NK-92 (cell line): ENCODE measurements around the gene RSRC1.
"Not testable (repeated sequence)": the region's sequence is repeated elsewhere in the genome, so short reads cannot be mapped to it uniquely, and the experiment has no call there.

Source experiments
- DNase-seq: peaks from one replicate; lab custom pipeline; 2025; ENCODE audit not compliant: unreplicated experiment; lab: John Stamatoyannopoulos, UW

The RSRC1 gene, protein sequence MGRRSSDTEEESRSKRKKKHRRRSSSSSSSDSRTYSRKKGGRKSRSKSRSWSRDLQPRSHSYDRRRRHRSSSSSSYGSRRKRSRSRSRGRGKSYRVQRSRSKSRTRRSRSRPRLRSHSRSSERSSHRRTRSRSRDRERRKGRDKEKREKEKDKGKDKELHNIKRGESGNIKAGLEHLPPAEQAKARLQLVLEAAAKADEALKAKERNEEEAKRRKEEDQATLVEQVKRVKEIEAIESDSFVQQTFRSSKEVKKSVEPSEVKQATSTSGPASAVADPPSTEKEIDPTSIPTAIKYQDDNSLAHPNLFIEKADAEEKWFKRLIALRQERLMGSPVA

DNA sequence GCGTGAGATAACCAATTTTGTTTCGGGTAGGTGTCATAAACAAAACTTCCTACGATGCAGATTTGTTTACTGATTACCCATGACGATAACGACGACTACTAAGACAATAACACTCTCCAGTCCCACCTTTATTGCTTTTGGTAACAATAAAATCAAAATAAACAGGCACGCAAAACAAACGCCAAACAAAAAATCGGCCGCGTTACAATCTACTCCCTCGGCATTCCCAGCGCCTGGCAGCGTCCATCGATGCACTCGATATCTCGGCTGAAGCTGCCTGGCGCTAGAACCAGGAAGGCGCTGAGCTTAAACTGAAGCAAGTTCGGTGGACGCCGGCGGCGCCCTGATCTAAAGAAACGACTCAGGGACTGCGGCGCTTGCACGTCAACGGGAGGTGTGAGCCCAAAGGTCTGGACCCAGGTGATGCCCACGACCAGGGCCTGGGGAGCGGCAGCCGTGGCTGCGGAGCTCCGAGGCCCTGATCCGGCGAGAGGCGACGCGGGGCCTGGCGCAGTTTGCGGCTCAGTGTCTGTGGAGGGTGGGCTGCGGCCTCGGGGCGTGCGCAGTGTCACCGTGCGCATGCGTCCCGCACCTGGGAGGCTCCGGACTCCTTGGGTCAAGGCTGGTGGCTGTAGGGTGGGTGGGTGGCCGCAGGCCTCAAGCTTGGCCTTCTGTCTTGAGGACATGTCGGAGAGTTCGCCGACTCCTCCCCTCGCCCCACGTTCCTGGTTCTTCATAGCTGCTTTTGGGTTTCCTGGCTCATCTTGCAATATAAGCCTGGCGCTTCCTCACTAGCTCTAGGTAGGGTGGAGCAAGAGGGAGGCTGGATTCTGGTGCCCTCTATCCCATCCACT lies at the start of gene RSRC1:
TSS of gene RSRC1 (plus strand) at position 286 of the 854 bp plus-strand sequence. CDS start 12,016 bp downstream, outside the sequence.
- no peak for DNase-seq

DNA sequence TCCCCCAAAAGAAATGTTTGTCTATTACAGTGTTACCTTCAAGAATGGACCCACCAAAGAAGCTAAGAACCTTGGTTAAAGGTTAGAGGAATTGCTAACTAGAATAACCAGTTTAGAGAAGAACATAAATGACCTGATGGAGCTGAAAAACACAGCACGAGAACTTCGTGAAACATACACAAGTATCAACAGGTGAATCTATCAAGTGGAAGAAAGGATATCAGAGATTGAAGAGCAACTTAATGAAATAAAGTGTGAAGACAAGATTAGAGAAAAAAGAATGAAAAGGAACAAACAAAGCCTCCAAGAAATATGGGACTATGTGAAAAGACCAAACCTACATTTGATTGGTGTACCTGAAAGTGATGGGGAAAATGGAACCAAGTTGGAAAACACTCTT lies 44.3 kb upstream of the RSRC1 start:
- not testable (repeated sequence) for DNase-seq

DNA sequence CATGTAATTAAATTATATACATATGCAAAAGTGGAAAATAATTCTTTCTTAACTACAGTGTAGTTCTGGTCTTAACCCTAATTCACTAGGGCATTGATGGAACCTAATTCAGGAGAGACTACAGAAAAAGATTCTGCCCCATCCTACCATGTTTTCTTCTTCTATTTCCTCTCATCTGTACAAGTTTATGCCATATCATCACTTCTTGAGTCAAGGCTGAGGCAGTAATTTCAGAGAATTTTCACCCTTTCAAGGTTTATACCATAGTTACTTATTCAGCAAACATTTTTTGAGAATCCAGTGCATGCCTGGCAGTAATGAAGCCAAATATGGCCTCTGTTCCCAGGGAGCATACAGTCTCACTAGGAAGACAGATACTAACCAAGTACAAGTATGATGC lies 37.1 kb upstream of the RSRC1 start:
- no peak for DNase-seq

GRCh38 chr3:158074591-158074990 lies 35.3 kb upstream of the RSRC1 start:
- DNase-seq, result no peak

DNA sequence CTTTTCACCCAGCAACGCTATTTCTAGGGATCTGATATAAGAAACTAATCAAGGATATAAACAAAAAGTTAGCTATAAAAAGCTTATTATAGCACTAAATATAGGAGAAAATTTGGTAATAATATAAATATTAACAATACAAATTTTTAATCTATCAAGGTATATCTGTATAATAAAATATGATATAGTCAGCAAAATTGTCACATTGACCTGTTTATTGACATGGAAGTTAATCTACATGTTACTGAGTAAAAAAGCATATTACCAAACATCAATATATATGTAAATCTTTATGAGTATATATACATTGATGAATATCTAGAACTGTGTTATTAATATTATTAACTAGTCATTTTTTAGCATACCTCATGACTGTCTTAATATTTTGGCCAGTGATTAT lies 30.3 kb upstream of the RSRC1 start:
- DNase-seq, result no peak

GRCh38 chr3:158084651-158085050 lies 25.2 kb upstream of the RSRC1 start:
- no peak for DNase-seq

- DNase-seq, result no peak
These were observed 24.5 kb upstream of the RSRC1 start for GRCh38 chr3:158085358-158085757.

- DNase-seq, result no peak
These were observed 24.0 kb upstream of the RSRC1 start for GRCh38 chr3:158085931-158086330.

GRCh38 chr3:158086361-158086760 lies 23.5 kb upstream of the RSRC1 start:
- no peak for DNase-seq

- DNase-seq, result no peak
These were observed 23.1 kb upstream of the RSRC1 start for GRCh38 chr3:158086776-158087175.

GRCh38 chr3:158091531-158091930 lies 18.4 kb upstream of the RSRC1 start:
- DNase-seq, result no peak

DNA sequence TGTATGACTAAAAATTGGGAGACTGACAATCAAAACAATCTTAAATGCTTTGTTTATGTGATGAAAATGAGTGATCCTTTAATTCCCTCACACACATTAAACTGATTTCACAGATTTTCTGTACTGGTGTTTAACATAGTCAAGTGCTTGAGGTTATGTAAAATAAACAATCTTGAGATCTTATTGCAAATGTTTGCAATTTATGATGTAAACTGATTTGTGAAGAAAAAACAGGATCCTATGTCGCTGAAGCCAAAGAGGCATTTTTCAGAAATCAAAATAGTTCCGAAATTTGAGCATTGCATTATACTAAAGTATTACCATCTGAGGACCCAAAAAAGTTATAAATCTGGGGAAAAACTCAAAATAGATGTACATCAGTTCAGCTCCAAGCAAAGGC lies 16.4 kb upstream of the RSRC1 start:
- no peak for DNase-seq

- DNase-seq, result no peak
These were observed 15.4 kb upstream of the RSRC1 start for GRCh38 chr3:158094235-158095110.

- no peak for DNase-seq
These were observed 14.6 kb upstream of the RSRC1 start for GRCh38 chr3:158095111-158095813.

GRCh38 chr3:158095814-158096704 lies 13.8 kb upstream of the RSRC1 start:
- no peak for DNase-seq

DNA sequence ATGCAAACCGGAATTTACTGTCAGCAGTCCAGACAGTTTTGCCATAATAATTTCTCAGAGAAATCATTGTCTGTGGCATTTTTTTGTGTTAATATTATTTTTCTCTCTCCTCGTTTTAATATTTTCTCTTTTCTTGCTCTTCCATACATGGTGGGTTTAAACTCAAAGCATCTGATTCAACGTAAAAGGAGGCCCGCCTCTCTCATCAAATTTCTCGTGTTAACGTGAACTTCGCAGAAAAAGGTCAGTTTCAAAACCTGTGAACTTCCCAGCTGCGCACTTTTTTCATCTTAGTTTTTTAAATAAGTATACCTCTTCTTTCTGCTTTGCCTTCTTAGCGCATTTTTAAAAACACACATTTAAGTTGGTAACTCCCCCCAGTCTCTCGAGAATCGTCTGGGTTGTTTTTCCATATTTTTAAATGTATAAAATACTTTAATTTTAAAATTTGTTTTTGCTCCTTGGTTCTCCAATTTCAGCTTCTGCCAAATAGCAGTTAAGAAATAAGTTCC lies 12.8 kb upstream of the RSRC1 start:
- no peak for DNase-seq

DNA sequence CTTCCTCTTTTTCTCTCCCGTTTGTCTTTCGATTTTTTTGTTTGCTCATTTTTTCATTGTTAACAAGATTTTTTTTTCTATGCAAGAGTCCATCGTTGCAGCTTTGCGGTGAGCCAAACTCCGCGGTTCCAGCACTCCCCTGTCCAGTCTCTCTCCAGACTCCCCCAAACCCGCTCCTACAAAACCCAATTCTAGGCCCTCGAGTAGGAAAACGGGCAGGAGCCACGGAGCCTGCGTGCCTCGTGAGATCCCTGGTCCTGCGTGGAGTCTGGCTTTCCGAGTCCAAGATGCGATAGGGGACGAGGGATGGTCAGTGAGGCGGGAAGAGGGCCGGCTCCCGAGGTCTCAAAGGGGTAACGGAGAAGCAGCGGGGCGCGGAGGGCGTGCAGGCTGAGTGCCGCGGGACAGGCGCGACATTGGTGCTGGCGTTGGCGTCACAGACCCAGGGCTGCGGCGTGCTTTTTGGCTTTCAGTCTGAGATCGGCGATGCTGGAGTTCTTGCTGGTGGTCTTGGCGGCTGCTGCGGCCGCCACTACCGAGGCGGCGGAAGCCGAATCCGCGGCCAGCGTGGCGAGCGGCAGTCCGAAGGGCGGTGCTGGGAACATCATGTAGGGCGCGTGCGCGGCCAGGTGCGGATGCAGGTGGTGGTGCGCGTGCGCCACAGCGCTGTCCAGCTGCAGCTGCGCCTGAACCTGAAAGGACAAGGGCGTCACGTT lies 12.1 kb upstream of the RSRC1 start:
- no peak for DNase-seq

GRCh38 chr3:158098309-158098639 lies 11.6 kb upstream of the RSRC1 start:
- DNase-seq, result no peak

GRCh38 chr3:158098834-158099424 lies 11.0 kb upstream of the RSRC1 start:
- DNase-seq, result no peak
